ENCODE data around the gene ARFIP2. TPM values are rescaled to one million over a fixed set of nuclear protein-coding genes. Genes with fewer than 3 reads are reported as not detected.

Gene ARFIP2
- total RNA-seq, 2 experiments from 2014 or later = 35.1 to 37.8 TPM

DNA sequence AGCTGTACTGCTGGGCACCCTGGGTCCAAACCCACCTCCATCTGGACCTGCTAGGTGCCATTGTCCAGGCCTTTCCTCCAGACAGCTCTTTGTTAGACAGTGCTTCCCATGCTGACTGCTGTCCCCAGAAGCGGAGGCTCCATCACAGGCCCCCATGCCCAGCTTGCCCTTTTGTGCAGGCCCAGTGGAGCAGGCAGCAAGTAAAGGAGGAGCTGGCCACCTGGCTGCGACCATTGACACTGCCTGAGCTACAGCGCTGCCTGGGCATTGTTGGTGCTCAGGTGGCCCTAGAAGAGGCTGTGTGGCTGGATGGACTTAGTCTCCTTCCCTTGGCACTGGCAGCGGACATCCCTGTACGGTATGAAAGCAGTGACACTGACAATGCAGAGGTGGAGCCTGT, 17.4 kb upstream of the ARFIP2 start:
- POLR2A ChIA-PET = interaction anchor here (2.0 kb wide), 1 partner anchor 17 kb away, joined by 5 read pairs; the partner anchor contains the start of genes ARFIP2 and TIMM10B
- CTCF ChIA-PET = interaction anchor here (1.2 to 1.4 kb wide), 3 partner anchors 55 to 135 kb away, joined by 3 to 4 read pairs (median 4); no protein-coding TSS in a partner anchor
- Mint-ChIP-seq H3K4me3 (no peak overlapping the region), H3K9me3 (no peaks in the 10 kb centered on the region), H3K36me3 (peaks cover 9% of the 10 kb centered on the region), H3K27me3 (no peaks in the 10 kb centered on the region), H3K27ac (no peak overlapping the region), H3K4me1 (ENCODE audit: low read depth) (no peaks in the 10 kb centered on the region)
- intact Hi-C loops (cut with micrococcal nuclease) = no loop called here
- DNase-seq = no peak

DNA sequence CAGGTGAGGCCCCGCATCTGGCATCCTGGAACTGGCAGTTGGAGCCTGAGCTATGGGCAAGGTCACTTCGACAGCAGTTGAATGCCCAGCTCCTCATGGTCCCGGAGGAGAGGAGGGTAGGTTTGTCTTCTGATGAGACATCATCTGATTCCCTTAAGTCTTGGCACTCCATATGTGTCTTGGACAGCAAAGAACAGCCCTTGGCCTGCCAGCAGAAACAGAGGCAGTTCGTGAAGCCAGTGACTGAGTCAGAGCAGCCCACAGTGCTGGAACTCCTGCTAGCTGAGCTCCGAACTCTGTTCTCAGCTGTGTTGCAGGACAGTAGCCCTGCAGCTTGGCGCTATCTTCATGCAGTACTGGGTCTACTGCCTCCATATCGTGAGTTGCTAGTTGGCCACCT, 17.0 kb upstream of the ARFIP2 start:
- ChIA-PET POLR2A (interaction anchor here (2.0 kb wide), 1 partner anchor 16 kb away, joined by 5 read pairs; the partner anchor contains the start of genes ARFIP2 and TIMM10B), CTCF (interaction anchor here (1.2 to 1.4 kb wide), 2 partner anchors 119 to 135 kb away, joined by 4 read pairs; no protein-coding TSS in a partner anchor)
- DNase-seq = no peak
- Mint-ChIP-seq H3K4me3 (no peak overlapping the region), H3K9me3 (no peaks in the 10 kb centered on the region), H3K4me1 (ENCODE audit: low read depth) (no peaks in the 10 kb centered on the region), H3K27ac (no peak overlapping the region), H3K27me3 (no peaks in the 10 kb centered on the region), H3K36me3 (peaks cover 9% of the 10 kb centered on the region)
- intact Hi-C loops (cut with micrococcal nuclease) = no loop called here

DNA sequence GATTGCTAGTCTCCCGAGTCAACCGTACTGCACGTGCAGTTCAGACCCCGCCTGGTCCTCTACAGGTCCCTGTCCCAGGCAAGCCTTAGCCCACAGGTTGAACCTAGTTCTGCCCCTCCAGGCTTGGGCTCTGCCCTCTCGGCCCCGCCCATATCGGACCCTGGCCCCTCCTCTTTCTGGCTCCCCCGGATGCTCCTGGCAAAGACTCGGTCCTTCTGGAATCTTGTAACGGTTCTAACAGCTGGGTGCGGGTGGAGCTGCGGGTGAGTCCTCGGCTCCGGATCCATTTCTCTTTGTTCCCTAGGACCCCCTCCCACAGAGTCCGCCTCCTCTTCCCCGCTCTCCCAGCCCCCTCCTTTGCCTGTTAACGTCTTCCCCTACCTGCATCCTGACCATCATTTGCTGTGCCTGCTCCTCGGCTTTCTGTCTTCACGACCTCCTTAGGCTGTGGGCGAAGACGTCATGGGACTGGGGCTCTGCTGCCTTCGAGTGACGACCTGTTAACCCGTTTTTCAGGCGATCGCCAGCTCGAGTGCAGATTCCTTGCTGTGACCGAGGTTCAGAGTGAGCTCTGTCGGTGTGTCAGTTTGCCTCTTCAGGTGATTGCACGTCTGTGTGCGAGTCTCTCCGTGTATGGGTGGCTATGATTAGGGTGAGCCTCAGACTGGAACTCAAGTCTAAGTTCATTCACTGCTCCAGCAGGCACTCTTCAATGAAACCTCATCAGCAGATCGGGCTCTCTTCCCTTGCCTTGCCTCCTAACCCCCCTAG, 16.1 kb upstream of the ARFIP2 start, which contains the start of gene DNHD1:
Gene DNHD1 (plus strand): TSS at position 212 of the 771 bp plus-strand sequence. CDS start 936 bp downstream, outside the sequence.
- CTCF ChIA-PET = interaction anchor here (1.4 kb wide), 1 partner anchor 134 kb away, joined by 4 read pairs; no protein-coding TSS in a partner anchor
- intact Hi-C loops (cut with micrococcal nuclease) = no loop called here

GRCh38 chr11:6489306-6489705, 8.2 kb upstream of the ARFIP2 start:
- DNase-seq = no peak
- H3K4me1 Mint-ChIP-seq (ENCODE audit: low read depth) = no peaks in the 10 kb centered on the region
- no peak overlapping the region for H3K4me3 Mint-ChIP-seq
- H3K27me3 Mint-ChIP-seq = no peaks in the 10 kb centered on the region
- ChIA-PET POLR2A (no interaction called here), CTCF (interaction anchor here (1.0 to 2.3 kb wide), 4 partner anchors 34 to 250 kb away, joined by 3 to 9 read pairs (median 3); no protein-coding TSS in a partner anchor)
- H3K9me3 Mint-ChIP-seq = no peaks in the 10 kb centered on the region
- intact Hi-C loops (cut with micrococcal nuclease) = no loop called here
- H3K27ac Mint-ChIP-seq = peak overlapping the region; percentile 36
- peaks cover 9% of the 10 kb centered on the region for H3K36me3 Mint-ChIP-seq

More for the DNA sequence above, 16.1 kb upstream of the ARFIP2 start, which contains the start of gene DNHD1:
- no peaks in the 10 kb centered on the region for H3K9me3 Mint-ChIP-seq
- no peak within 1 kb of the TSS for H3K27ac Mint-ChIP-seq
- H3K27me3 Mint-ChIP-seq = no peaks in the 10 kb centered on the region
- DNase-seq = no peak
- peaks cover 11% of the 10 kb centered on the region for H3K36me3 Mint-ChIP-seq
- H3K4me3 Mint-ChIP-seq = no peak within 1 kb of the TSS
- POLR2A ChIA-PET = no interaction called here
- no peaks in the 10 kb centered on the region for H3K4me1 Mint-ChIP-seq (ENCODE audit: low read depth)

GRCh38 chr11:6488821-6489220, 7.7 kb upstream of the ARFIP2 start:
- Mint-ChIP-seq H3K27ac (no peak overlapping the region), H3K4me1 (ENCODE audit: low read depth) (no peaks in the 10 kb centered on the region), H3K36me3 (peaks cover 9% of the 10 kb centered on the region), H3K4me3 (no peak overlapping the region), H3K9me3 (no peaks in the 10 kb centered on the region), H3K27me3 (no peaks in the 10 kb centered on the region)
- ChIA-PET CTCF (interaction anchor here (1.2 to 2.3 kb wide), 2 partner anchors 110 to 250 kb away, joined by 3 to 9 read pairs; no protein-coding TSS in a partner anchor), POLR2A (no interaction called here)
- intact Hi-C loops (cut with micrococcal nuclease) = no loop called here
- no peak for DNase-seq

DNA sequence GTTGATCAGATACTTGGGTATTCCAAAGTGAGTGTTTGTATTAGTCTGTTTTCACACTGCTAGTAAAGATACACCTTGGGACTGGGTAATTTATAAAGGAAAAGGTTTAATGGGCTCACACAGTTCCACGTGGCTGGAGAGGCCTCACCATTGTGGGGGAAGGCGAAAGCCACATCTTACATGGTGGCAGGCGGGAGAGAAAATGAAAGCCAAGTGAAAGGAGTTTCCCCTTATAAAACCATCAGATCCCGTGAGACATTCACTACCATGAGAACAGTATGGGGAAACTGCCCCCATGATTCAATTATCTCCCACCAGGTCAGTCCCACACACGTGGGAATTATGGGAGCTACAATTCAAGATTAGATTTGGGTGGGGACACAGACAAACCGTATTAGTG, 7.2 kb upstream of the ARFIP2 start:
- Mint-ChIP-seq H3K9me3 (no peaks in the 10 kb centered on the region), H3K4me1 (ENCODE audit: low read depth) (peaks cover 3% of the 10 kb centered on the region), H3K27ac (no peak overlapping the region), H3K27me3 (no peaks in the 10 kb centered on the region), H3K36me3 (peaks cover 12% of the 10 kb centered on the region), H3K4me3 (no peak overlapping the region)
- POLR2A ChIA-PET = no interaction called here
- intact Hi-C loops (cut with micrococcal nuclease) = no loop called here
- CTCF ChIA-PET = interaction anchor here (0.7 kb wide), 1 partner anchor 43 kb away, joined by 3 read pairs; no protein-coding TSS in a partner anchor
- DNase-seq = no peak

- Mint-ChIP-seq H3K9me3 (no peaks in the 10 kb centered on the region), H3K27me3 (no peaks in the 10 kb centered on the region), H3K4me3 (no peak overlapping the region), H3K27ac (no peak overlapping the region), H3K4me1 (ENCODE audit: low read depth) (peaks cover 15% of the 10 kb centered on the region), H3K36me3 (peaks cover 20% of the 10 kb centered on the region)
- intact Hi-C loops (cut with micrococcal nuclease) = no loop called here
- no peak for DNase-seq
- POLR2A ChIA-PET = no interaction called here
- CTCF ChIA-PET = interaction anchor here (0.8 to 5.0 kb wide), 3 partner anchors 19 to 108 kb away, joined by 3 to 21 read pairs (median 8); no protein-coding TSS in a partner anchor
Observed at GRCh38 chr11:6486938-6487337, 5.8 kb upstream of the ARFIP2 start.

GRCh38 chr11:6486256-6486655, 5.1 kb upstream of the ARFIP2 start:
- intact Hi-C loops (cut with micrococcal nuclease) = no loop called here
- no peak for DNase-seq
- H3K4me3 Mint-ChIP-seq = no peak overlapping the region
- CTCF ChIA-PET = interaction anchor here (0.8 to 5.0 kb wide), 3 partner anchors 19 to 107 kb away, joined by 3 to 21 read pairs (median 8); no protein-coding TSS in a partner anchor
- H3K36me3 Mint-ChIP-seq = peaks cover 20% of the 10 kb centered on the region
- no peak overlapping the region for H3K27ac Mint-ChIP-seq
- peaks cover 15% of the 10 kb centered on the region for H3K4me1 Mint-ChIP-seq (ENCODE audit: low read depth)
- POLR2A ChIA-PET = no interaction called here
- no peaks in the 10 kb centered on the region for H3K9me3 Mint-ChIP-seq
- H3K27me3 Mint-ChIP-seq = no peaks in the 10 kb centered on the region

DNA sequence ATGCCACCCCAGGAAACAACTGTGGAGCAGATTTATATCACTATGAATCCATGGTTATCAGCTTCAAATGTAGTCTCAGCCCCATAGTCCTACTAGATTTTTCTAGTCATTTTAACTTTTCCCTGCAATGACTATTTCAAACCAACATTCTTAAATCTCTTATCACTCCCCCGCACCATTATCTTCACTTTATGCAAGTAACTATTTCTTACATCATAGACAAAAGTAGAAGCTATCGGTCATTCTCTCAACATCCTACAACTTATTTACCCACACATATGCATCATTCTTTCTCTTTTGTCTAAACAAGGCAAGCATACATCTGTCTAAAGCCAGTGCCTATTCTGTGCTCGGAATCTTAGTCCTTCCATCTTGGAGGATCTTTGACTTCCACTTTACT, 4.5 kb upstream of the ARFIP2 start:
- H3K36me3 Mint-ChIP-seq = peaks cover 20% of the 10 kb centered on the region
- peaks cover 17% of the 10 kb centered on the region for H3K4me1 Mint-ChIP-seq (ENCODE audit: low read depth)
- no peaks in the 10 kb centered on the region for H3K9me3 Mint-ChIP-seq
- CTCF ChIA-PET = interaction anchor here (1.1 to 5.0 kb wide), 3 partner anchors 20 to 106 kb away, joined by 3 to 21 read pairs (median 8); no protein-coding TSS in a partner anchor
- POLR2A ChIA-PET = interaction anchor here (1.0 kb wide), 1 partner anchor 95 kb away, joined by 3 read pairs; the partner anchor contains the start of gene SMPD1
- no peak for DNase-seq
- no peaks in the 10 kb centered on the region for H3K27me3 Mint-ChIP-seq
- no peak overlapping the region for H3K27ac Mint-ChIP-seq
- no peak overlapping the region for H3K4me3 Mint-ChIP-seq
- intact Hi-C loops (cut with micrococcal nuclease) = no loop called here

DNA sequence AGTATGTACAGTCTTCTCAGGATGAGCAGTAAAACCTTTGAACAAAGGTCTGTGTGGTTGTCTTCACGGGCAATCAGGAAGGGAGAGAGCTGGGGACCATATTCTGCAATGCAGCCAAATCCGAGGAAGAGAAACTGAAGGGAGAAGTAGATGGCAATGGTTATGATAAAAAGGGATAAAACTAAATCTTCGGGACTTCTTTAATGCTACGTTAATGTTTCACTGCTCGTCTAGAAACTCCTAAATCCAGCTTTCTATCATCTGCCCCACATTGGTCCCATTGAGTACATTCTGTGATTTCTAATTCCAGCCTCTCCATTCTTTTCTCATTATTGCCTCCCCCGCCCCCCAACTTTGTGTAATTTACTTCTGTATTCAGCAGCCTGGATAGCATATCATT, 1.9 kb upstream of the ARFIP2 start:
- Mint-ChIP-seq H3K9me3 (no peaks in the 10 kb centered on the region), H3K4me3 (peak overlapping the region; percentile 91), H3K4me1 (ENCODE audit: low read depth) (peaks cover 35% of the 10 kb centered on the region), H3K27ac (peak overlapping the region; percentile 96), H3K27me3 (no peaks in the 10 kb centered on the region), H3K36me3 (peaks cover 28% of the 10 kb centered on the region)
- intact Hi-C loops (cut with micrococcal nuclease) = loop anchor here (5.0 kb wide), 1 partner anchor 264 kb away; no protein-coding TSS in a partner anchor
- ChIA-PET POLR2A (interaction anchor here (2.3 kb wide), 1 partner anchor 92 kb away, joined by 14 read pairs; the partner anchor contains the start of gene SMPD1), CTCF (interaction anchor here (1.2 to 5.0 kb wide), 5 partner anchors 23 to 272 kb away, joined by 3 to 25 read pairs (median 10); partner anchors contain the start of gene MRPL17)
- no peak for DNase-seq

GRCh38 chr11:6482441-6482840, 1.3 kb upstream of the ARFIP2 start:
- H3K4me3 Mint-ChIP-seq = peak overlapping the region; percentile 91
- no peaks in the 10 kb centered on the region for H3K9me3 Mint-ChIP-seq
- ChIA-PET POLR2A (interaction anchor here (0.6 to 2.3 kb wide), 7 partner anchors 8 to 219 kb away, joined by 3 to 14 read pairs (median 4); partner anchors contain the start of genes APBB1 and SMPD1), CTCF (interaction anchor here (1.2 to 5.0 kb wide), 10 partner anchors 23 to 272 kb away, joined by 3 to 25 read pairs (median 6); partner anchors contain the start of genes MRPL17 and TPP1)
- no peak for DNase-seq
- peak overlapping the region; percentile 96 for H3K27ac Mint-ChIP-seq
- peaks cover 33% of the 10 kb centered on the region for H3K36me3 Mint-ChIP-seq
- no peaks in the 10 kb centered on the region for H3K27me3 Mint-ChIP-seq
- H3K4me1 Mint-ChIP-seq (ENCODE audit: low read depth) = peaks cover 35% of the 10 kb centered on the region
- intact Hi-C loops (cut with micrococcal nuclease) = loop anchor here (5.0 kb wide), 1 partner anchor 265 kb away; no protein-coding TSS in a partner anchor
